Cardiac septum (tissue), 1 donor: Measurements from ENCODE around the gene PIK3CA. TPM values are rescaled to one million over a fixed set of nuclear protein-coding genes. Genes with fewer than 3 reads are reported as not detected.

Experiments
- DNase-seq: peaks from one replicate; pipeline ENCODE4 v3.0.0-alpha.2; 2020; ENCODE audit warnings: low spot score
- intact Hi-C: fragments of 100-400 bp; cut with DNase I; formaldehyde crosslinking; loops from one replicate; pipeline ENCODE4 v1.14.0; 2022
- total RNA-seq: library from RNA; stranded (reverse); fragmentation: NEBNext Ultra II Directional; extraction: Animal tissue kit (Norgen Biotek cat#: 25700); gene quantifications from one replicate; pipeline ENCODE4 v1.2.1, GENCODE V29; 2021
- donor health status: DM: no; HTN: no; CAD: no.

Gene PIK3CA
- total RNA-seq, 1 donor from 2014 or later = 28.8 TPM

DNA sequence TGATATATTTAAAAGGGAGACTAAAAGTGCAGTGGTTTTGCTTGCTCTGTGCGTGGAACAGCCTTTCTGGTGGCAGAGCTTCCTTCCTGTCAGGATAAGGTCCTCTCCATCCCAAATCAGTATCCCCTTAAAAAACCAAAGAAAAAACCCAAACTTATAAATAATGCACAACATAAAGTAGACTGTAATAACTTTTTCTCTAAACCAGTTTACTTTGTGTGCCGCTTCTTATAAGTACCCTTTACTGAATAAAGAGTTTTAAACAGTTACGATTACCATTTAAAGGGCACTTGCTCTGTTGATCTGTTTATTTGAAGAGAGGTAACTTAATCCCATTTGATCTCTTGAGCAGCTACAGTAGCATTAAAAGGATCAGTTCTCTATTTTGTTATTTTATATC, 2.5 kb downstream of the PIK3CA start:
- intact Hi-C loops = no loop called here
- DNase-seq = no peak

DNA sequence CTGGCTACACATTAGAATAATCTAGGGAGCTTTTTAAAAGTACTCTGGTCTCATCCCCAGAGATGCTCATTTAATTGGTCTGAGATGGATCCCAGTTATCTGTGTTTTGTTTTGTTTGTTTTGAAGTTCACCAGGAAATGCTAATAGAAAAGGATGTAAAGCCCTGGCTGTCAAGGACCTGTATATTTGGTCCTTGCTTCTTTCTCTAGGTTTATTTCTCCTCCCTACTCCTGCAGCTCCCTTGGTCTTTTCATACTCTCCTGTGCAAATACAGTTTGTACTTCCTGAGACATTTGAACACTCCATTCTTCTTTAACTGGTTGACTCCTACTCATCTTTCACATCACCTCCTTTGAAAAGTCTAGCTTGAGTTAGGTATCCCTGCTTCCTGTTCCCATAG, 3.3 kb downstream of the PIK3CA start:
- intact Hi-C loops = no loop called here
- DNase-seq = no peak

DNA sequence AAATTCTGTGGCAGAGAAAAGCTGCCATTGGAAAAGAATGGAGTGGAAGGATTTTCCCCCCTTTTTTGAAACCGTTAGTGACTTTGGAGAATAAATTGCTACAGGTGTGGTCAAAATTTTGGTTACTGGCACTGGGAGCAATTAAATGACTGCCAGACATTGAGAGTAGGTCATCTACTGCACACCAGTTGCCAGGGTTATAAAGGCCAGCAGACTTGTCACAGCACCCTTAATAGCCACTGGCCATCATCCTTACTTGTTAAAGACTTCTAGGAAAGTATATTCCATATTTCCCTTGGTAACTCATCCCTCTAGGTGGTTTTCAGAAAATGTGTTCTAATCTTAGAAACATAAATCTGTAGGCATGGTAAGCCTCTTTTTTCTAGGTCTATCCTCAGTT, 8.0 kb downstream of the PIK3CA start:
- intact Hi-C loops = no loop called here

DNA sequence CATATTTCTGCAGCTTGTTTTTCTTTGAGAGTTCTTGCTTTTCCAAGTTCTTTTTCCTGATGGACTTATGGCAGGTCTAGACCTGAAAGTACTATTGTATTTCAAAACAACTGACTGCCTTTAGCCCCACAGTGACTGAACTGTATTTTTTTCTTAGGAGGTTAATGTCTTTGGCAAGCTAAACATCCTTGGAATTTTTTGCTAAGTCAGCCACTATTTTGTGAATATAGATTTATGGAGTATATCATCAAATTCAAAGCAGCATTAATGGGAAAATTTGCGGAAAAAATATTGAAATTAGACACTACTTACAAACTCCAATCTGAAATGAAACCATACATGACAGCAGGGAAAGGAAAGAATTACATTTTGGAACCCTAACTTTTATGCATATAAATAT, 8.6 kb downstream of the PIK3CA start:
- intact Hi-C loops = no loop called here

More for the DNA sequence above, 8.0 kb downstream of the PIK3CA start:
- no peak for DNase-seq

DNA sequence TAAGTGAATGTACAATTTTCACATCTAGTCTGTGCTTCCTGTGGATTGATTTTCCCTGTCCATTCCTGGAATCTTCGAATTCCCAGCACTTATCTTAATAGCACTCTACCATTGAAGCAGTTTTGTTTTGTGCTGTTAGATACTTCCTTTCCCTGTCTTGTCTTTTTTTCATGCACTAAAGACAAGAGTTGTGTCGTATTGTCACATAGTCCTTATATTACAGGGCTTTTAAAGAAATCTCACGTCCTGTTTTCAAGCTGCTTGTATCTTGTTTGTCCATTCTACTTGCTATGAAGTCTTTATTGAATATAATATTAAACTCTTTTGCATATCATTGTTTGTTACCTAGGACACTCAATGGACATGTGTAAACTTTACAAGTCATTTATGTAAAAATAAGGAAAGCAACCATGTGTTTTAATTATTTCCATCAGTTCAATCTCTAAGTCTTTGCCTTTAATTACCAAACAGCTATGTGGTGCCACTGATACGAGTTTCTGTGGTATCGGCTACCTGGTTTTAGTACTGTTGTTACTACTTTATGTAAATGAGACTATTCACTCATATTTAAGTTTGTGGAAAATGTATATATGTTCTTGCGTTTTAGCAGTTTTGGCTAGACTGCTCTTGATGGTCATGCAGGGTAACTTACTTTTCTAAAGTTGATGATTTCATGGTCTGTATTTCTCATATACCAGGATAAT, 10.3 kb downstream of the PIK3CA start:
- intact Hi-C loops = no loop called here
- no peak for DNase-seq

More for the DNA sequence above, 8.6 kb downstream of the PIK3CA start:
- DNase-seq = no peak

DNA sequence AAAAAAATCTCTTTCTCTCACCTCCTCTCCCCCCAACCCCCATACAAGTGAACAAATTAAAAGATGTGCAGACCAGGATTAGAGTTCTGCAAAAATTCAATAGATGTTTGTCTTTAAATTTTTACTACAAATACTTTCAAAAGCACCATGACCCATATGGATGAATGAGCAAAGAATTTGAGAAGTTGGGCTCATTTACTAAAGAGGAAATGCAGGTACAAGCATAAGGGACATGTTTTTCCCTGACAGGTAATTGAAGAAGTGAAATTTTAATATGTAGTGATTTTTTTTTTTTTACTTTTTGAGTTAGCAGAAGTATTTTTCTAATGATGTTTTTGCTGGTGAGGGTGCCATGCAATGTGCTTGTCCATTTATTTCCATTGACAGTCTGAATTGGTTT, 15.3 kb downstream of the PIK3CA start:
- intact Hi-C loops = no loop called here
- no peak for DNase-seq

DNA sequence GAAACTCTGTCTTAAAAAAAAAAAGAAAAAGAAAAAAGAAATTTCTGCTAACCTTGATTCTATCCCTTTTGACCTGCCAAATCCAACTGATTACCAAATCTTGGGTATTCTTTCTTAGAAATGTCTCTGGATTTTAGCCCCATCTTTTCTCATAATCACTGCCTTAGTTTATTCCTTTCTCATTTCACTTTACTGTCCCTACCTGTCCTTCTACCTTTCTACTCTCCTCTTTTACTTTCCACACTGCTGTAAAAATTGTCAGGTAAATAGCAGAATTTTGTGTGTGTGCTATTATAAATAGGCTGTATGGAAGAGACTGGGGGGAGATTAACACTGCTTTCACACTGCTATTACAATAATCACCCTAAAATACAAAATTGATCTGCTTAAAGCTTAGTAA, 16.7 kb downstream of the PIK3CA start:
- intact Hi-C loops = no loop called here
- no peak for DNase-seq

DNA sequence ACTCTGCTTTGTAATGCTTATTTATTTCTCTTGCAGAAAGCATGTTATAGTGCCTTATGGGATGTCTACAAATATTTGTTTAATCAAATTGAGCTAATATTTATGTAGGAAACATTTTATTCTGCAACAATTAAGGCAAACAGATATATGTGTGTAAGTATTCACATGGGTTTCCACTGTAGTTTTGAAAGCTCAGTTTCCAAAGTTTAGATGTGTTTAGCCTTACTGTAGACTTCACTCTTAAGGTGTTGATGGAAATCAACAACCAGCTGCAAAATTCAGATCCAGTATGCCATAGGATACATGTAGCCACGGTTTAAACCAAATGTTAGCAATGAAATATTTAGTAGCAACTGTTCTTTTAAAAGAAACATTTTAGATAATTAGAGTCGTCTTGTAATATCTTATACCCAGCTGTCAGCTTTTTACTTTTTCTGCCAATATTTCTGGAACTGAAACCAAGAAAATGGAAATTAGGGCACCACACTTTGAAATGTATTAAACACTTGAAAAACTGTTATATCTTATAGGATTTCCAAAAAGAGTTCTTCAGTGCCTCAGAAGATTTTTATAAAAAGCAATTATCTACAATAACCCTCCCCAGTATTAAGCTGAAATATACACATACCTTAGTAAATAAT, 18.5 kb downstream of the PIK3CA start:
- no peak for DNase-seq
- intact Hi-C loops = no loop called here

DNA sequence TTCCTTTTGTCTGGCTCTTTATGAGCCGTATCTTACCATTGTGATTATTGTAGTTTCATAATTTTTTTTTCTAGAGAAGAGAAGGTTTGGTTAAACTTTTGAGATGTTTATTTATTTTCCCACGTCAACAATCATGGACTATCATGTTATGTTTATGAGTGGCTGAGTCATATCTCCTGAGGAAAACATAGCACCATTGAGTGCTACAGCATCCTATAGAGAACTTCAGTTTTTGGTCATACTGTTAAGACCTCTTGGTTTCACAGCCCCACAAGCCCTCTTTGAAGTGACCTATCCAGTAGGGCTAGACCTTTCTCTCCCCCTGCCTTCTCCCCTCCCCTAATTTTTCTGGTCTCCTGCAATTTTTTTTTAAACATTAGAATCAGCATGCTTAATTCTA, 20.8 kb downstream of the PIK3CA start:
- no peak for DNase-seq
- intact Hi-C loops = no loop called here

DNA sequence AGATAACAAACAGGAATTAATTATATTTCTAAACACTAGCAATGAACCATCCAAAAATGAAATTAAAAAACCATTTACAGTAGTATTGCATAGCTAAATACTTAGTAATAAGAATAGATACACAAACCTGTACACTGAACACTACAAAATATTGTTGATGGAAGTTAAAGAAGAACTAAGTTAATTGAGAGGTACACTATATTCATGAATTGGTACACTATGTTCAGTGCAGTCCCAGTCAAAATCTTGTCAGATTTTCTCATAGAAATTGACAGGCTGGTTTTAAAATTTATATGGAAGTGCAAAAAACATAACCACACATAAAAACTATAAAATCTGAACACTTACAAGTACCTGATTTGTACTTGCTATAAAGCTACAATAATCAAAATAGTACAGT, 24.4 kb downstream of the PIK3CA start:
- no peak for DNase-seq
- intact Hi-C loops = no loop called here

DNA sequence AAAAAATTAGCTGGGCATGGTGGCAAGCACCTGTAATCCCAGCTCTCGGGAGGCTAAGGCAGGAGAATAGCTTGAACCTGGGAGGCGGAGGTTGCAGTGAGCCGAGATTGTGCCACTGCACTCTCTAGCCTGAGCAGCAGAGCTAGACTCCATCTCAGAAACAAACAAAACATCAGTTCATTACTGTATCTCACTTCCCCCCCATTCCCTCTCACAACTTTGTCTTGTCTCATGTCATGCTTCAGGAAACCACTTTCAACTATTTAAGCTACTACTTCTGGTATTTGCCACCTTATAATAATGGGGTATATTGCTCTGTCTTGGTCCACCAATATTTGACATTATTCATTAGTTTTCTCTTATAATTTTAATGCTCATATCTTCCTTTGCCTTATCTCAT, 26.2 kb downstream of the PIK3CA start:
- no peak for DNase-seq
- intact Hi-C loops = no loop called here

DNA sequence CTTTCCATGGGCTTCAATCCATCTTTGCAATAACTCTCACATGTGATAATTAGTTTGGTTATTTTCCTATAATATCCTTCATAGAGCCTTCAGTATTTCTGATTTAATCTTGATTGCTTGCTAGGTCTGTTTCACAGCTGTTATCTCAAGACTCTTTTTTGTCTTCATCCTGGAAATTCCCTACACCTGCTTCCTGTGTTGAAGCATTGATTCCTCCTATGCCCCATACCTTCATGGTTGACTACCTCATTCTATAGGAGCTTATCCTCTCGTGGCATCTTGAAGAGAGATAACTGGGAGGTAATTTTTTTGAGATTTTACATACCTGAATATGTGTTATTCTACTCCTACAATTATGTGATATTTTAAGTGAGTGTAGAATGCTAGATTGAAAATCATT, 26.7 kb downstream of the PIK3CA start:
- intact Hi-C loops = no loop called here
- DNase-seq = no peak

DNA sequence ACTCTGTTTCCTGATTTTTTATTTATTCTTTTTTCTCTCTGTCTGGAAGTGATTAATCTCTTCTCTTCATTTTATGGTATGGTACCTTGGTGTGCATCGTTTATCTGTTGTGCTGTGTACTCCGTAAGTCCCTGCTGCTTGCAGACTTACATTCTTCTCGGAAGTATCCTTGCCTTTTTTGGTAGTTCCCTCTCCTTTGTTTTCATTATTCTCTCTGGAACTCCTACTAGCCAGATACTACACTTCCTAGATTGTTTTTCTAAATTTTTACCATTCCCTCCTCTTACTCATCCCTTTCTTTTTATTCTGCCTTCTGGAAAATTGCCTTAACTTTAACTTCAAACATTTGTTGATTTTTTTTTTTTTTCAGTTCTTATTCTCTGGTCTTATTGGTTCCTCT, 27.2 kb downstream of the PIK3CA start:
- DNase-seq = no peak
- intact Hi-C loops = no loop called here

DNA sequence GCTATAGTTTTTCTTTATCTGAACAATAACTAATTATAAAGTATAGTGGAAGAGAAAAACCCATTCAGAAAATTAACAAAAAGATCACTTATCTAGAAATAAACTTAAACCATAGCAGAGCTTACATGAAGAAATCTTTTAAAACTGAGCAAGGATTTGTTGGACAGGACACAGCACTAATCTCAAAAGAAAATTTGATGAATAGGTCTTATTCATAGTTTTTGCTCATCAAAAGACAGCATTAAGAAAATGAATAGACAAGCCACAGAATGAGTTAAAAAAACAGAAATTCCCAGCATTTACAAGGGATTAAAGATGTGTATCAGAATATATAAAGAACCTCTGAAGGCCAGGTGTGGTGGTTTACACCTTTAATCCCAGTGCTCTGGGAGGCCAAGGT, 29.5 kb downstream of the PIK3CA start:
- intact Hi-C loops = no loop called here
- DNase-seq = no peak

DNA sequence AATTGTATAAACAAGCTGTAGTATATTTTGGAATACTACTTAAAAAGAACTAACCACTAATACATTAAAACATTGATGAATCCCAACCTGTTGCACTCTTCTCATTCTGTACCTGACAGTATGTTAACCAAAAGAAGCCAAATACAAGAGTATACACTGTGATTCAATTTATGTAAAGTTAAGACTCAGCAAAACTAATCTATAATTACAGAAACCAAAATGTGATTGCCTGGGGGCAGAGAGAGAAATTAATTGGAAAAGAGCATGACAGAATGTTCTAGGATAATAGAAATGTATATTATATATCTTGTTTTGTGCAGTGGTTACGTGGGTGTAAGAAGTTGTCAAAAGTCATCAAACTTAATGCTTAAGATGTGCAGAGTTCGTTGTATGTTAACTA, 31.1 kb downstream of the PIK3CA start:
- DNase-seq = no peak
- intact Hi-C loops = no loop called here

DNA sequence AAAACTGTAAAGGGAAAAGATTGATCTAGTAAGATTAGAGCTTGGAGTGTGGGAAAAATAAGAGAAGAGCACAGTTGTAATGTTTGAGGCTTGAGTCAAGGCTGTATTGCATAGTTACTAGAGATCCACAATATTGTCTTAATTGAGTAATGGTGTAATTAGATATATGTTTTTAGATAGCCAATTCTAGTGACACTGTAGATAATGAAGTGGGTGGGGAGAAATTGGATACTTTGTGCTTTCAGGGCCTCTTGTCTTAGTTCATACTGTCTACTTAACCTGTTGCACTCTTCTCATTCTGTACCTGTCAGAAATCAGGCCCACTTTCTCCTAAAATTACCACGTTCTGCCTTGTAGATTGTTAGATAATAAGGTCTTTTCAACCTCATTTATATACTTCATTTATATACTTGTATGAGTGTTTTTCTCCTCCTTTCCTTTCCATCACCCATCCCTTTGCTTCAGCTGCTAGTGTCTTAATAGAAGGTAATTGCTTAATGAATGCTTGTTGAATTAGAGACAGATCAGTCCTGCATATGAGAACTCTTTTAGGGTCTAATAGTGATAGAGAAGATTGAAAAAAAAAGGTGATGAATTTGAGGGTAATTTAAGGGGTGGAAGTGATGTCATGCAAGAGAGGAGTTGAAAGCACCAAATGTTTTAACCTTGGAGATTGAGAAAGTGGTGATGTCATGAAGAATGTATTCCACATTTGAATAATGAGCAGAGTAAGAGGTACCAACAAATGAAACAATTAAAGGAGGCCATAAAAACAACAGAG, 32.0 kb downstream of the PIK3CA start:
- DNase-seq = no peak
- intact Hi-C loops = loop anchor here (5.0 kb wide), 1 partner anchor 33 kb away; the partner anchor contains the start of gene PIK3CA

DNA sequence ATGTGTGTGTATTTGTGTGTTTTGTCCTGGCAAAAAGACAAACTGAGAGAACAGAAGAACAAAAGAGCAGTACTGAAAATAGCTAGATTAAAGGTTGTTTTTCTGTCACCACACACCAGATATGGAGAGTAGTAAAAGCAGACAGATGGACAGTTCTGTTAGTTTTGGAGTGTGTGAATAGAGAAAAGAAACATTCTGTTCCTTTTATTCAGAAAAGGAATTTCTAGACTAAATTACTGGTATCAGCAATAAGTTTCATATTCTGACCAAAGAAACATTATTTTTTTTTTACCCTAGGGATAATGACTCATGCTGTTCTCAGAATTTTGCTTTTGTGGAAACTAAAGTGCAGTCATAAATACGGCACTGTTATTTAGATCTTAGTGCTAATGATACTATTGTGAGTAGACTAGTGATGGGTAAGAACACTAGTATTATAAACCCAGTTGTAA, 32.9 kb downstream of the PIK3CA start:
- intact Hi-C loops = loop anchor here (5.0 kb wide), 1 partner anchor 34 kb away; the partner anchor contains the start of gene PIK3CA

DNA sequence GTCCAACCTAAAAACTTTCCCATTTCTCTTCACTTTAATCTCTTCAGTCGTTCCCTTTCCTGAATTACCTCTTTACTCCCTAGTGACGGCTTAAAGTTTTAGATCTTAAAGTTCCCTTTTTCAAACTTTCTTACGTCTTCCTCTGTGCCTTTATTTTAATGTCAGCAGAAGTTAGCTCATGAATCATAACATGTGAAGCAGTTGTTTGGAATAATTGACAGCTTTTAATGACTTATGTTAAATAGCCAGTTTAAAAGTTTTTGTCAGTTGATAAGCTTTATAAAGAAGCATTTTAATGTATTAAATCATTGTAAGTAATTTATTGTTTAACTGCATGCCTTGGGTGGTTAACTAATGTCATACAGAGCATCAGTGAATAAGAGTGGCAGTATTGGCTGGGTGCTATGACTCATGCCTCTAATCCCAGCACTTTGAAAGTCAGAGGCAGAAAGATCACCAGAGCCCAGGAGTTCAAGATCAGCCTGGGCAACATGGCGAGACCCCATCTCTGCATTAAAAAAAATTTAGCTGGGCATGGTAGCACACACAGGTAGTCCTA, 33.9 kb downstream of the PIK3CA start:
- DNase-seq = no peak
- intact Hi-C loops = loop anchor here (5.0 kb wide), 1 partner anchor 35 kb away; the partner anchor contains the start of gene PIK3CA

More for the DNA sequence above, 32.9 kb downstream of the PIK3CA start:
- no peak for DNase-seq

DNA sequence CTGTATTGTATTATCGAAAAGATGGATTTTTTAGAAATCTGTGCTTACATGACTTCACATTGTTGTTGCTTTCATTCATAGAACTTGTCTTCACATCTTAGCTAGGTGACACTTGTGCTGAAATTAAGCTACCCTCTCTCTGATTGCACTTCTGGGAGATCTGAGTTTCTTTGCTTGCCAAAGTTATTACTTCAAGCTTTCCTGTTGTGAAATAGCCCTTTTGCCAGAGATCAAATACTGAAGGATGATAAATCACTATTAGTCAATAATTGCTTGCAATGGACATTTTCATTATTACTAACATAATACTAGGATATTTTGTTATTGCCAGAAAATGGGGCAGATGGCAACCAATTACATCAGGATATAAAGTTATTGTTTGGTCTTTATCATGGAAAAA, 34.7 kb downstream of the PIK3CA start:
- intact Hi-C loops = loop anchor here (5.0 kb wide), 1 partner anchor 36 kb away; the partner anchor contains the start of gene PIK3CA

DNA sequence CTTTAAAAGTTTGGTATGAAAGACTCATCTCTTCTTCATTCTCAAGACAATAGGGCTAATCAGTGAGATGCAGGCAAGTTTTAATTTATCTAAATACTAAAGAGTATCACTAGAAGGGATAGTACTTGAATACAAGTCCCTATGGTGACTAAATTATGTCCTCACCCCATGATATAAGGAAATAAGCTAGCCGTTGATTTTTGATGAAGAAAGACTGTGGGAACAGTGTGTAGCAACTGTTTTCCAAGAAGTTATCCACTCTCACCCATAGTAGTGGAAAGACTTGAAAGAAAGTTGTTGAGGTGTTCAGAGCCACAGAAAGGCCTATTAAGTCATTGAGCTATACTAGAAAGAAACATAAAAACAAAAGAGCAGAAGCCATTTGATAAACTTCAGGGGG, 36.7 kb downstream of the PIK3CA start:
- DNase-seq = no peak
- intact Hi-C loops = loop anchor here (5.0 kb wide), 1 partner anchor 38 kb away; the partner anchor contains the start of gene PIK3CA

More for the DNA sequence above, 34.7 kb downstream of the PIK3CA start:
- DNase-seq = no peak
